HG02973 (cell line): ENCODE results near the gene NPEPL1.
"Not testable (repeated sequence)": the region's sequence is repeated elsewhere in the genome, so short reads cannot be mapped to it uniquely, and the experiment has no call there.

Source experiments
- ATAC-seq: cut with Tn5 transposase; IDR thresholded peaks from one replicate; pipeline ENCODE4 v1.9.1; 2021; ENCODE audit warnings: moderate library complexity; ENCODE audit not compliant: unreplicated experiment

The NPEPL1 gene

GRCh38 chr20:58692579-58693225 is at the start of gene NPEPL1:
TSS of gene NPEPL1 (plus strand) at chr20:58692800. CDS start at chr20:58692901, 101 bp downstream.
- ATAC-seq: peak; percentile 85

DNA sequence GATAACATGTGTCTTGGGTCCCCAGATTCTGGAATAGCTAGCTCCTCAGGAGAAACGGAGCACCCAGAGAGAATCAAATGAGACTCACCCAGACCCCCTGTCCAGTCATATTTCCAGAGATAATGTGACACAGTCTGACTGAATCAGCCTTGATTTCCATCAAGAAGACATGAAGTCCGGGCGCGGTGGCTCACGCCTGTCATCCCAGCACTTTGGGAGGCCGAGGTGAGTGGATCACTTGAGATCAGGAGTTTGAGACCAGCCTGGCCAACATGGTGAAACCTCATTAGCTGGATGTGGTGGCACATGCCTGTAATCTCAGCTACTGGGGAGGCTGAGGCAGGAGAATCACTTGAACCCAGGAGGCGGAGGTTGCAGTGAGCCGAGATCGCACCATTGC is 49.7 kb upstream of the NPEPL1 start:
- not testable (repeated sequence) for ATAC-seq

DNA sequence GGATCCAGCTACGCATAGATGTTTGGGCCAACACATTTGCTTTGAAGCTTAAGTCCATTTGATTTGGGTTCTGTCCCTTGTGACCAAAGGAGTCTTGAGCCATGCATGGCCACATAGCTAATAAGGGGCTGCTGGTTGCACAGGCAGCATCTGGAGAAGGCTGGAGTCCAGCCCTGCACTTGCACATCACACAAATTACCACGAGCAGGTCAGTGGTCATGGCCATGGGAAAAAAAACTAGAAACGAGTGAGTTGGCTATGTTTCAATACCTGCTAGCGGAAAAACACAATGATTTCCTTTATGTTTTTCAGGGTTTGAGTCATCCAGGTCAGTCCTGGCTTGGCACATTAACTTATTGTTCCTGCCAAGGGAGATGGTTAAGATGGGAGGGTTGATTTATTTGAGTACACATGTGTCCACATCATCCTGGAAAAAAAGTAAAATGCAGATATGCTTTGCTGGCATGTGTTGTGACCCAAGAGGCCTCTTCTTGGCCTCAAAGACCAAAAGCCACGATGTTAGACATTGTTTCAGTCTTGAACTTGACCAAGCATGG is 47.1 kb upstream of the NPEPL1 start:
- ATAC-seq: no peak

GRCh38 chr20:58646257-58646656 is 46.3 kb upstream of the NPEPL1 start:
- ATAC-seq: no peak

GRCh38 chr20:58646703-58647102 is 45.9 kb upstream of the NPEPL1 start:
- ATAC-seq: no peak

DNA sequence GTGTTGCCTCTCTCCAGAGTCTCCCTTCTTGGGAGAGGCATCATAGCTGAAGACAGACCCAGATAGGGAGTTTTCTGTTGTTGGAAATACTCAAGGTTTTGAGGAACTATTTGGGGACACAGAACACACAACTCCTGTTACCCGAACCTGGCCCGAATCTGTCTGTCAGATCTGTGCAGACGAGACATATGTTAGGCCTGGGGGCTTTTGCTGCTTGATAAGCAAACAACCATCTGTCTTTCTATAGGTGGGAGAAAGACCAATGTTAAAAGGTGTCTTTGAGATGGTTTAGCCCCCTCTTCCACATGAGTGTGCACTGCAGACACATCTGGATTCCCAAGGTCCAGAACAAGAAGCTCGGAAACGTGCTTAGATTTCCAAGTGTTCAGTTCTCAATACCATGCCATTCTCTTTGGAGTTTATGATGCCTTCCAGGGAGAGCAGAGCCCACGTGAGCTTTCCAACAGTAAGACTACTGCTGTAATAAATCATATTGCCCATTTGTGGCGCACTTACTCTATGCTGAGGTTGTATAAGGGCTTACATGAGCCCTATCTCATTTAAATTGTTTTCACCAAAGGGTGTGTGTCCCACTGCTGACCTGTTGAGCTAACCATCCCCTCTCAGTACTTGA is 45.3 kb upstream of the NPEPL1 start:
- no peak for ATAC-seq

- no peak for ATAC-seq
Measured at GRCh38 chr20:58647796-58648501, 44.7 kb upstream of the NPEPL1 start.

DNA sequence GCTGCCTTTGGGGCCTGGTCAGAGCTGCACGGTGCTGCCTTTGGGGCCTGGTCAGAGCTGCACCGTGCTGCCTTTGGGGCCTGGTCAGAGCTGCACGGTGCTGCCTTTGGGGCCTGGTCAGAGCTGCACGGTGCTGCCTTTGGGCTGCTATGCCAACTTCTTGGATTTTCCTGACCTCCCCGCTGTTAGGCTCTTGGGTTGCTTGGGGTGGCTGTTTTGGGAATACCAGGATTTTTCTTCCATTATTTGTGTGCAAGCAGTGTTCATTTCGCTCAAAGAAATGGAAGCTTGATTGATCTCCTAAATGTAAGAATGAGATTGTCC is 44.1 kb upstream of the NPEPL1 start:
- not testable (repeated sequence) for ATAC-seq

DNA sequence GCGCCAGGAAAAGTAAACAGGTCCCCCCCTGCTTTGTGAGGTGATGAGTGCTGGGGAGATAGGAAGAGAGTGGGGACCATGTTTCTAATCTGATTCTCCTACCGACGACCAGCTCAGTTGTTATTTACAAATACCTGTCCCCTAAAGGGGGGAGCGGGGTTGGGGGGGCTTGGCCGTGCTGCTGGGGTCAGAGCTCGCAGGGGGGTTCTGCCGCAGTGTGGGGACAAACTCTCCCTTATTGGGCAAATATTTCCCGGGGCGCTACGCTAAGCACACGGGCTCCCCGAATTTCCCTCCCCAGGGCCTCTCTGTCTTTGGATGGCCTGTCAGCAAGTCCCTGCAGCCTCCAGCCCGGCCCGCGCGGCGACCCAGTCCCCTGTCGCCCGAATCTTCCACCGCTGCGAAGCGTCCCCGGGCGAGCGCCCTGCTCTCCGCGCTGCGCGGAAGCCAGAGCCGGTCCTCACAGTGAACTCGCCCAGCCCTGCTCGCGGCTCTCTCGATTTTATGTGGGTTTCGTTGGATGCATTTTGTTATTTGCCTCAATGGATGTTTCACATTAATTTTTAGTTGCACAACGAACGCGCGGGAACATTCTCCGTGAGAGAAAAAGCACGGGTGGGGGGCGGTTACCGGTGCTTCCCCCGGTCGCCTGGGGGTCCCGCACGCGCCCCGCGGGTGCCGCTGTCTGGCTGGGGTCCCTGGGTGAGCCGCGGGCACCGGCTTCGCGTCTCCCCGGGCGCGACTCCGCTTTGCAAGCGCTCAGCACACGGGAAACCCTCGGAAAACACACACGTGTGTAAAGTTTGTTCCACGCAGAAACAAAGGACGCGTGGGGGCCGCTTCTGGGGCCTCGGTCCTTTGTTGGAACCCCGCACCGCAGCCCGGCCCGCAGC is 43.1 kb upstream of the NPEPL1 start:
- no peak for ATAC-seq

GRCh38 chr20:58650181-58650775 is 42.3 kb upstream of the NPEPL1 start:
- no peak for ATAC-seq

DNA sequence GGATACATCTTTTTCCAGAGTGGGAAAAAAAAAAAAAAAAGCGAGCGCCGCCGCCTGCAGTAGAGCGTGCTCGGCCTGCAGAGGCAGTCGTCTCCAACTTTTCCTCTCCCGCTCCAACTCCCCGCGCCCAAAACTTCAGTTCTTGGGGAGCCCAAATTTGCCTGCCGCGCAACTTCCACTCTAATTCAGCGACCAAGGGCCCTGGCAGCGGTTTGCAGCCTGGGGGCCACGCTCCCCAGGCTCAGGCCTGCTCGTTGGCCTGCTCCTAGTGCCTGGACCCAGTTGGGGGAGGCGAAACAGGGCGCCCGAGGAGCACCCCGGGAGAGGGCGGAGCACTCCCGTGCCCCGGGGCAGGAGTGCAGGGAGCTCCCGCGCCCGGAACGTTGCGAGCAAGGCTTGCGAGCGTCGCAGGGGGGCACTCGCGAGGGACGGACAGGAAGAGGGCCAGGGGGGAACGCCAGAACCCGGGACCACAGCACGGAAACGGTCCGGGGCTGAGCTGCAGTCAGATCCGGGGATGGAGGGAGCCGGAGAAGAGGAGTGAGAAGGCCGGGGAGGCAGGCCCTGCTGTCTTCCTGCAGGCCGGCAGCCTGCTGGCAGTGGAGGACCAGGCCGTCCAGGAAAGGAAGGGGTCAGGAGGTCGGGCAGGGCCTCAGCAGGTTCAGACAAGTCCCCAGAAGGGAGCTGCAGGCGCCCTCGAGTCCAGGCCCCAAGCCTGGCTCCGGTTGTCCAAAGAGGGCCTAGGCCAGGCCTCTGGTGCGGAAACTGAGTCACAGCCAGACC is 41.6 kb upstream of the NPEPL1 start, which contains the start of gene STX16:
Gene STX16 (plus strand): TSS at position 508 of the 783 bp plus-strand sequence. CDS start 724 bp downstream, outside the sequence.
- ATAC-seq: peak; percentile 63

- ATAC-seq: no peak
Measured at GRCh38 chr20:58651559-58651945, 41.0 kb upstream of the NPEPL1 start.

- peak; percentile 39 for ATAC-seq
Measured at GRCh38 chr20:58651946-58652605, 40.5 kb upstream of the NPEPL1 start.

- no peak for ATAC-seq
Measured at GRCh38 chr20:58652606-58653294, 39.9 kb upstream of the NPEPL1 start.

- ATAC-seq: no peak
Measured at GRCh38 chr20:58654337-58654736, 38.3 kb upstream of the NPEPL1 start.

DNA sequence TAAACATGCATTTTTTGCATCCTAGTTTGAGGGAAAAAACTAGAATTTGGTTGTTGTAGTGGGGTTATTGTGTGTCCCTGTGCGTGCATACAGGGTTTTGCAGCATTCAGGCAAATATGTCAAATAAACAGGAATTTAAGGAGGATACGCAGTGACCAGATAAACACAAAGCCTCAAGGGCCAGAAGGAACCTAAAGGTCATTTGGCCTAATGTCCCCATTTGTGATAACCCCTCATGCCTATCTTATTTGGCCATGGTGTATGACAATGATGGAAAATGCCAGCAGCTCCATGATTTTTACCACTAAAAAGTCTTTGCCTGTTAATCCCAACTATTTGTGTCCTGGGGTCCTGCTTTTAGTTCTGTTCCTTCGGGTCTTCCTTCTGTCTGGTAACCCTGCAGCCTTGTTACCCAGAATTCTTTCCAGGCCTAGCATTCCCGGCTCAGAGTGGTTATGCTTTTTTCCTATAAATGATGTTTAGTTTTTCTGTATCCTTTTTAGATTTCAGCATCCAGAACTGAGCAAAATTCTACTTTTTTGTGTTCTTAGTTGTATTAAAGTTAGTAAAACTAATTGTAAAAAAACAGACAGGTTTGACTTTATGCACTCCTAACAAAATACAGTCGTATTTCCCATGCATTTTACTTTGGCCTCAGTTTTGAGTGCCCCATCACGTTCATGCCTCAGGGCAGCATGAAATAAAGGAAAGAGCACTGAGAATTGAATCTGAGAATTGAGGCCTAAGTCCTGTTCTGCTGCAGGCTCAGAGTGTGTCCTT is 37.1 kb upstream of the NPEPL1 start:
- ATAC-seq: no peak

DNA sequence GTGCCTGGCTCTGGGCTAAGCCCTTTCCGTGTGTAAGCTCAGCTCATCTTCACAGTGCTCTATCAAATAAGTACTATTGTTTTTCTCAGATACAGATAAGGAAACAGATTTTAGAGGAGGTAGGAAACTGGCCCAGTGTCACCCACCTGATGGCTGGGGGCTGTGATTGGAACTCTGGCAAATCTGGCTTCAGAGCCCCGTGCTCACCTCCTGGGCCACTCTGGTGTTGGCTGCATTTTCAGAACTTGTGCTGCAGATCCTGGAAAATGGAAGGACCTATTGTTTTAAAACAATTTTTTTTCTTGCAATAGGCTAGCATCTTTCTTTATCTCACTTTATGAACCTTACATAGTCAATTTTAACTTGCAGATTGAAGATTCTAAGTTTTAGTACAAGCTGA is 35.8 kb upstream of the NPEPL1 start:
- ATAC-seq: no peak

GRCh38 chr20:58657262-58657661 is 35.3 kb upstream of the NPEPL1 start:
- ATAC-seq: no peak
